Mammary epithelial cell (primary cell): ENCODE results near the gene TEX12.
"Not testable (repeated sequence)": the region's sequence is repeated elsewhere in the genome, so short reads cannot be mapped to it uniquely, and the experiment has no call there.

Experiments
- CTCF ChIP-seq, 2 donors: IDR thresholded peaks in 1 of 2; conservative IDR thresholded peaks in 1 of 2; 2 replicates each; pipeline ENCODE4 v1.5.1; 2011 to 2012; ENCODE audit warnings: inconsistent platforms in 2 of 2, low read length in 2 of 2, mild to moderate bottlenecking in 2 of 2, control low read depth in 1 of 2, low read depth in 1 of 2; ENCODE audit not compliant: insufficient read depth in 1 of 2; ENCODE audit errors: extremely low read depth in 1 of 2
- EZH2 ChIP-seq: IDR thresholded peaks from 2 replicates; pipeline ENCODE4 v1.6.1; 2012; ENCODE audit warnings: low read length, inconsistent platforms, borderline replicate concordance

GRCh38 chr11:112195113-112195512 is 27.9 kb downstream of the TEX12 start:
- not testable (repeated sequence) for TF ChIP-seq CTCF (conservative IDR thresholded peaks at IDR 0.05 in 1 of 2, IDR thresholded peaks at IDR 0.05 in 1 of 2; ENCODE audit: extremely low read depth in 1 of 2, insufficient read depth in 1 of 2, low read depth in 1 of 2, low read length in 2 of 2); EZH2
